ENCODE results near the gene RFWD3. TPM values are rescaled to one million over a fixed set of nuclear protein-coding genes. Genes with fewer than 3 reads are reported as not detected.

RFWD3 gene
- total RNA-seq, 1 experiment from 2014 or later, result 47.7 TPM

DNA sequence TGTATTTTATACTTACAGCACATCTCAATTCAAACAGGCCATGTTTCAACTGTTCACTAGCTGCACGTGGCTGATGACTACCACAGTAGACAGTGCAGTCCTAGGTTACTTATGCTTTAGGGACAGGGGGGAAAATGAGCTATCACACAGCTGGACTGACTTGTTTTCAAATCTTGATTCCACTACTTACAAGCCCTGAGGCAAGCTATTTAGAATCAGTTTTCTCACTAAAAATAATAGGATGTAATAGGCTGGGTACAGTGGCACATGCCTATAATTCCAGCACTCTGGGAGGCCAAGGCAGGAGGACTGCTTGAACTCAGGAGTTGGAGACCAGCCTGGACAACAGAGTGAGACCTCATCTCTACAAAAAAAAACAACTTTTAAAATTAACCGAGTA, 70.1 kb downstream of the RFWD3 start:
- no peak for DNase-seq (ENCODE audit: low read depth)
- in situ Hi-C loops (cut with HindIII; ENCODE audit: low pct_unique_long_range_greater_than_20kb, low sequenced_read_pairs), result no loop called here

DNA sequence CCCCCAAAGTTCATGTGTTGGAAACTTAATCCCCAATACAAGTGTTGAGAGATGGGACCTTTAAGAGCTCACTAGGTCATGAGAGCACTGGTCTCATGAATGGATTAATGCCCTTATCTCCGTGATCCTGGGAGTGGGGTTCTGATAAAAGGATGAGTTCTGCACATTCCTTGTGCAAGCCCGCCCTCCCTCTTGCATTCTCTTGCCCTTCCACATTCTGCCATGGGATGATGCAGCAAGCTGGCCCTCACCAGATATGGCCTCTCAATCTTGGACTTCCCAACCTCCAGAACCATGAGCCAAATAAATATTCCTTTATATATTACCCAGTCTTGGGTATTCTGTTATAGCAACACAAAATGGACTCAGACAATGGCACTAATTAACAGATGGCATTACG, 73.8 kb downstream of the RFWD3 start:
- no peak for DNase-seq (ENCODE audit: low read depth)
- in situ Hi-C loops (cut with HindIII; ENCODE audit: low pct_unique_long_range_greater_than_20kb, low sequenced_read_pairs), result no loop called here

DNA sequence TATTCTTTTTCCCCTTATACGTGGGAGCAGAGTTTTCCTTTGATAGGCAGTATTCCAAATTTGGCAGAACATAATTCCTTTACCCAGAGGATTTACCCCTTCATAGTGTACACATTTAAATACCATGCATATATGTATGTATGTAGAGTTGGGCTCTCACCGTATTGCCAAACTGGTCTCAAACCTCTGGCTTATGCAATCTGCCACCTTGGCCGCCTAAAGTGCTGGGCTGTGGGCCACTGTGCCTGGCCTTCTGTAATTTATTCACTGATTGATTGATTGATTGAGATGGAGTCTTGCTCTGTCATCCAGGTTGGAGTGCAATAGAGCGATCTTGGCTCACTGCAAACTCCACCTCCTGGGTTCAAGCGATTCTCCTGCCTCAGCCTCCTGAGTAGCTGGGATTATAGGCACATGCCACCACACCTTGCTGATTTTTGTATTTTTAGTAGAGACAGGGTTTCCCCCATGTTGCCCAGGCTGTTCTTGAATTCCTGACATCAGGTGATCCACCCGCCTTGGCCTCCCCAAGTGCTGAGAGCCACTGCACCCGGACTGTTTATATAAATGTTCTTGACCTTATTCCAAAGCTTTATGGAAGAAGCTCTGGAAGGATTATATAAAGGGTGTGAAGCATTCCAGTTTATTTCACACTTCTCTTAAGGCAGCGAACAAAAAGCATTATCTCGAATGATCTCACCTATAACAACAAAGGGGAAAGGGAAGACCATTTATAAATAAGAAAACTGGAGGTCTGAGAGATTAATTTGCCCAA, 74.6 kb downstream of the RFWD3 start:
- in situ Hi-C loops (cut with HindIII; ENCODE audit: low pct_unique_long_range_greater_than_20kb, low sequenced_read_pairs), result no loop called here
- DNase-seq (ENCODE audit: low read depth), result no peak

DNA sequence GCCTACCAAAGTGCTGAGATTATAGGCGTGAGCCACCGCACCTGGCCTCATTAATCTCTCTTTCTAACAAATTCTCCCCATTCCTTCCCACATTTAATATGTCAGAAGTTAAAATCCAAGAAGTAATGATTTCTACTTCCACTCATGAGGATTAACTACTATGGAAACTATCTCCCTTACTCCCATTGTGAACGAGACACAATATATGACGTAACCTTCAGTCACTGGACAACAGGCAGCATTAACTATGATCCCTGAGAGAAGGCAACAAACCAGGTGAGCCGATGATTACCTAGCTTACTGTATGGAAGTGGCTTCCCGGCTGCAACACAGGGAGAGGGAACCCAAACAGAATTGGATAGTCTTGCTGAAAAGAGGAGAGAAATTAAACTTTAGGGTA, 79.7 kb downstream of the RFWD3 start:
- no peak for DNase-seq (ENCODE audit: low read depth)
- in situ Hi-C loops (cut with HindIII; ENCODE audit: low pct_unique_long_range_greater_than_20kb, low sequenced_read_pairs), result no loop called here

DNA sequence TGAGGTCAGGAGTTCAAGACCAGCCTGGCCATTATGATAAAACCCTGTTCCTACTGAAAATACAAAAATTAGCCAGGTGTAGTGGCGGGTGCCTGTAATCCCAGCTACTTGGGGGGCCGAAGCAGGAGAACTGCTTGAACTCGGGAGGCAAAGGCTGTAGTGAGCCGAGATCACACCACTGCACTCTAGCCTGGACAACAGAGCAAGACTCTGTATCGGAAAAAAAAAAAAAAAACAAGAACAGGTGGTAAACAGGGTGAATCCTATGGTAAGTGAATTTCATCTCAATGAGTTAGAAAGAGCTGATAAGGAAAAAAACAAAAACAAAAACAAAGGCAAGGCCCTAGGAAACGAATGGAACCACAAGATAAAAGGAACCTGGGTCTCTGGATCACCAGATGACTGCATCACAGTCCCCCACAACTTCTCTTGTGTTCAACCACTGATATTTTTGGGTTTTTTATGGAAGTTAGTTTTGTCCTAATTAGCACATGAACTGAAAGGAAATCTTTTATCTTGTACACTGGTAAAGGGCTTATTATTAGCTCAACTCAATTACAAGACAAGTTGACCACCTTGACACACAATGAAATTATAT, 80.7 kb downstream of the RFWD3 start:
- in situ Hi-C loops (cut with HindIII; ENCODE audit: low pct_unique_long_range_greater_than_20kb, low sequenced_read_pairs), result no loop called here

DNA sequence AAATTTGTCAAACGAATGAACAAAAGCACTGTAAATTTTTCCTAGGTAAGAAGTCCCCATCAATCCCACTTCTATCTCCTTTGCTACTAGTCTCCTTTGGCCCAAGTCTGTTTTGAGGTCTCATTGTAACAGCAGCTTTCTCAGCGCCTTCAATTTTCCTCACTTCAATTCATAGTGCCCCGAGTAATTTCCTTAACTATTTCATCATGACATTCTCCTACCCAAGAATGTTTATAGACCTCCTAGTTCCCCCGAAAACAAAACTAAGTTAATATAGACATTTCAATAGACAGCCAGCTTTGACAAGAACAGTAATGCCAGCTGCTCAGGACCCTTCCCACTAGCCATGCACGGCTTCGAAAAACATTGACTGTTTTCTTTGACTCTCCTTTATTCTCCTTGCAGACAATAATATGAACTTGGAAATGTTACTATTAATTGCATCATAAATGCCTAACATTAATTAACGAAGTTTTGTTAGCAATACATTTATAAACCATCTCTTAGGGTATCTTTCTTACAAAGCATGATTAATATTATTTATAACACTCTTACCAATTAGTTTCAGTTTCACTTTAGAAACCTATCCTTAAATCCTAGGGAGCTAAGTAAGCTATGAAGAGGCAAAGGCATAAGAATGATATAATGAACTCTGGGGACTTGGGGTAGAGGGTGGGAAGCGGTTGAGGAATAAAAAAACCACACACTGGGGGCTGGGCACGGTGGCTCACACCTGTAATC, 82.6 kb downstream of the RFWD3 start:
- in situ Hi-C loops (cut with HindIII; ENCODE audit: low pct_unique_long_range_greater_than_20kb, low sequenced_read_pairs), result no loop called here
- DNase-seq (ENCODE audit: low read depth), result no peak

More for the DNA sequence above, 80.7 kb downstream of the RFWD3 start:
- no peak for DNase-seq (ENCODE audit: low read depth)

DNA sequence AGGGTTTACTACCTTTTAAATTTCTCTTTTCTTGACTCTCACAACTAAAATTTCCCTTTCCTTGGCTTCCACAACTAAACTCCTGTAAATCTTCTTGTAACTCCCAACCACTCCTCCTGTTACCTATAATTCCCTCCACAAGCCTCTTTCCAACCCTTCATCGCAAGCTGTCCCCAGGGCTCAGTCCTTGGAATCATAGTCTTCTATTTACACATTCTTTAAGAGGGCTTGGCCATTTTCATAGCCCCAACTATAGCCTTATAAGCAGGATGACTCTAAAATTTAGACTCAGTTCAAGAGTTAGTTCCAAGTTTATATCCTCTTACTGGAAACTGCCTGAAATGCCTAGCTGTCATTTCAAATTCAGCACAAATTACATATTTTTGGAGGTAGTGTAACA, 83.7 kb downstream of the RFWD3 start:
- in situ Hi-C loops (cut with HindIII; ENCODE audit: low pct_unique_long_range_greater_than_20kb, low sequenced_read_pairs), result no loop called here
- DNase-seq (ENCODE audit: low read depth), result no peak

DNA sequence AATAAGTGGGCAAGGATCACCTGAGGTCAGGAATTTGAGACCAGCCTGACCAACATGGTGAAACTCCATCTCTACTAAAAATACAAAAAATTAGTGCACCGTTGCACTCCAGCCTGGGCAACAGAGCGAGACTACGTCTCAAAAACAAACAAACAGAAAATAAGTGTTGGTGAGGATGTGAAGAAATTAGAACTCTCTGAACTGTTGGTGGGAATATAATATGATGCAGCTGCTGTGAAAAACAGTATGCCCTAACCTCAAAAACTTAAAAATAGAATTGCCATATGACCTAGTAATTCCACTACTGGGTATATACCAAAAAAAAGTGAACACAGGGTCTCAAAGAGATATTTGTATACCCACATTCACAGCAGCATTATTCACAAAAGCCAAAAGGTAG, 85.8 kb downstream of the RFWD3 start:
- no peak for DNase-seq (ENCODE audit: low read depth)
- in situ Hi-C loops (cut with HindIII; ENCODE audit: low pct_unique_long_range_greater_than_20kb, low sequenced_read_pairs), result no loop called here

DNA sequence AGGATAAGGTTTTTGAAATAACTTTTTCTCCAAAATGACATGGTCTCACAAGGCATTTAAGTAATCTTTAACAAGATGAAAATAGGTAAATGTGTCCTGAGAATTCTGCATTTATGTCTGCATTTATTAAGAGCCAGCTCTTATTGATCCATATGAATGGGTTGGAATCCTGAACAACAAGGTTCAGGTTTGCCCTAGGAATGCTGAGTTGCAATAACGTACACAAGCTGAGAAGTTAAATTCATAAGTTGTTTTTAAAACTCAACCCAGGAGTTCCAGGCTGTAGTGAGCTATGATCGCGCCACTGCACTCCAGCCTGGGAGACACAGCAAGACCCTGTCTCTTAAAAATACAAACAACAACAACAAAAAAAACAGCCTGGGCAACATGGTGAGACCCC, 87.8 kb downstream of the RFWD3 start:
- in situ Hi-C loops (cut with HindIII; ENCODE audit: low pct_unique_long_range_greater_than_20kb, low sequenced_read_pairs), result no loop called here
- DNase-seq (ENCODE audit: low read depth), result no peak

DNA sequence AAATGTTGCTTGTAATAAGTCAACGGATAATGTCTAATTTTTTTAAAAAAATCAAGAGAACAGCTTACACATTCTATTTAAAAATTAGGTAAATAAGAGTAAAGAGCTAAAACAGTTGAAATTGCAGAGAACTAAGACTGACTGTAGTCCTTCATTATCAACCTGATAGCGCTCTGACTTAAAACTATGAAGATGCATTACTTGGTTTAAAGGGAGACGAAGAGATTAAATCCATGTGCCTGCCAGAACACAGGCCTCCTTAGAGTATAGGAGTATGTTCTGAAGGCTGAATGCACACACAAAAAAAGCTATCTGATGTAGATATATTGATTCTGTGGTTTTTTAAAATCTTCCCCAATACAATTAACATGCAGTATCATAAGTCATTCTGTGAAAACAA, 88.2 kb downstream of the RFWD3 start:
- DNase-seq (ENCODE audit: low read depth), result no peak
- in situ Hi-C loops (cut with HindIII; ENCODE audit: low pct_unique_long_range_greater_than_20kb, low sequenced_read_pairs), result no loop called here

DNA sequence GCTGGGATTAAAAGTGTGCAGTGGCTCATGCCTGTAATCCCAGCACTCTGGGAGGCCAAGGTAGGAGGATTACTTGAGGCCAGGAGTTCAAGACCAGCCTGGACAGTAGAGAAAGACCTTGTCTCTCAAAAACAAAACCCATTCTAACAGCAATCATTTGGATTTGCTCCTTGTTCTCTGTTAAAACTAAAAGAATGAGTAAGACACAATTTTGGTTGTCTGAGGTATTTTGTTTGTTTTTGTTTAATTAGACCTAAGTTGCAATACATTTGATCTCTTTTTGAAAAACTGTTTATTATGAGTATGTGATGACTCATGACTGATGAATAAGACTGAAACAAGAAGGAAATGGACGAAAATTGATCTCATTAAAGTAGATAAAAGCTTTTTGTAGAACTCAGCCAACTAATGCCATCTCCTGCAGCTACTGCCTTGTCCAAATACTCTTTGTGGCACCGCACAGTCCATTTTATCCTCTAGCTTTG, 88.8 kb downstream of the RFWD3 start:
- in situ Hi-C loops (cut with HindIII; ENCODE audit: low pct_unique_long_range_greater_than_20kb, low sequenced_read_pairs), result no loop called here
- DNase-seq (ENCODE audit: low read depth), result peak; percentile 43

DNA sequence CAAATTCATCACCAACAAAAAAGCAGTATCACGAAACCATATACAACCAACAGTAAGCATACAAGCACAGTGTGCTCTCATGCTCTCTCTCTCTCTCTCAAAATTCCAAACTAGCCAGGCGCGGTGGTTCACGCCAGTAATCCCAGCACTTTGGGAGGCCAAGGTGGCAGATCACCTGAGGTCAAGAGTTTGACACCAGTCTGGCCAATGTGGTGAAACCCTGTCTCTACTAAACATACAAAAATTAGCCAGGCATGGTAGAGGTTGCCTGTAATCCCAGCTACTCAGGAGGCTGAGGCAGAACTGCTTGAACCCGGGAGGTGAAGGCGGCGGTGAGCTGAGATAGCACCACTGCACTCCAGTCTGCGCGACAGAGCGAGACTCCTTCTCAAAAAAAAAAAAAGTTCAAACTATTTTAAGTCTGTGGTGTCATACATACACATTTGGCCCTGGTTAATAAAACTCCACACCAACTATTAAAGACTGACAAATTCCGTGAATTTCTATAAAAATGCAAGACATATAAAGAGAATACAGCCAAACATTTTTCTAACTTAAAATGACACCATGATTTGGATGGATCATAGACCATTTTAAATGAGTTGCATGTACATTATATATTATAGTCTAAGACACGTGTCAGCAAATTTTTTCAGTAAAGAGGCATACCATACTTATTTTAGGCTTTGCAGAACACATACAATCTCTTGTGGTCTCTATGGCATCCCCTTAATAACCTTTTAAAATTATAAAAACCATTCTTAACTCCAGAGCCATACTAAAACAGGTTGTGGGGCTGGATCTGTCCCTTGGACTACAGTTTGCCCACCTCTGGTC, 90.7 kb downstream of the RFWD3 start:
- no peak for DNase-seq (ENCODE audit: low read depth)
- in situ Hi-C loops (cut with HindIII; ENCODE audit: low pct_unique_long_range_greater_than_20kb, low sequenced_read_pairs), result no loop called here

DNA sequence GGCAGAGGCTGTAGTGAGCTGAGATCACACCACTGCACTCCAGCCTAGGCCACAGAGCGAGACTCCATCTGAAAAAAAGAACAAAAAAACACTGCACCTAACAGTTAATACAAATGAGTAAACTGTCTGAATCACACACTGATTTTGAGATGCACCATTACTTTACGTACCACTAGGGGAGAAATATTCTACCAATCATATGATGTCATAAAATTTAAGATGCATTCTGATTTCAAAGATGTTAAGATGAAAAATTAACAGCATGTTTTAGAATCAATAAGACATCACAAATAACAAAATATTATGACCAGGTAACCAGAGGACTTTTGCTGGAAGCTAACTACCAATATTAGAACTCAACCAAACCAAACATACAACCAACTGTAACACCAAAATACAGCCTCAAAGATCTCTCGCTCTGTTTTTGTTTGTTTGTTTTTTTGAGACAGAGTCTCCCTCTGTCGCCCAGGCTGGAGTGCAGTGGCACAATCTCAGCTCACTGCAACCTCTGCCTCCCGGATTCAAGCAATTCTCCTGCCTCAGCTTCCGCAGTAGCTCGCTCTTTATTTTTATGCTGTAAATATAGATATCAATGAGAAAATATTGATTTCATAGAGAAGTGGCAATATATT, 91.4 kb downstream of the RFWD3 start:
- in situ Hi-C loops (cut with HindIII; ENCODE audit: low pct_unique_long_range_greater_than_20kb, low sequenced_read_pairs), result no loop called here
- no peak for DNase-seq (ENCODE audit: low read depth)

DNA sequence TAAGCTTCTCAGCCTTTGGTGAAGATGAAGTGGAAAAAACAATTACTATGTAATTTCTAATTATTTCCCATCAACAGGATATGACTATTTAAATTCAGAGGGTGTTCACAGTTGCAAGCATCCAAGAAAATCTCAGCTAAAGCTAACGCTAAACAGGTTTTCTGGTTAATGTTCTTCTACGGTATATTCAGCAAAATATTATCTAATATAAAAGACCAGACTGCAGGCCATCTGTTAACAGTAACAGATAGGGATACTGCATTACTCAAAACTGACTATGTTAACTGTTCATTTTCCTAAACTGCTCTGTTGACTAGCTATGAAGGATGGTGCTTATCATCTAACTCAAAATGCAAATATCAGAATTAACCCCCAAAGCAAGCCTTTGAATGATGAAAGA, 92.5 kb downstream of the RFWD3 start:
- DNase-seq (ENCODE audit: low read depth), result no peak
- in situ Hi-C loops (cut with HindIII; ENCODE audit: low pct_unique_long_range_greater_than_20kb, low sequenced_read_pairs), result no loop called here

DNA sequence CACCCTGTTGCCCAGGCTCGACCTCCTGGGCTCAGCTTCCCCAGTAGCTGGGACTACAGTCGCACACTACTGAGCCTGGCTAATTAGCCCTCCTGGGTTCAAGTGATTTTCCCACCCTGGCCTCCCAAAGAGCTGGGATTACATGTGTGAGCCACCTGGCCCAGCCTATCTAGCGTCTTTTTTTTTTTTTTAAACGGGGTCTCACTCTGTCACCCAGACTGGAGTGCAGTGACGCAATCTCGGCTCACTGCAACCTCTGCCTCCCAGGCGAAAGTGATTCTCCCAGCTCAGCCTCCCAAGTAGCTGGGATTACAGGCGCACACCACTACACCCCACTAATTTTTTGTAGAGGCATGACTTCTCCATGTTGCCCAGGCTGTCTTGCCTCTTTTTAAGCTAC, 93.1 kb downstream of the RFWD3 start:
- in situ Hi-C loops (cut with HindIII; ENCODE audit: low pct_unique_long_range_greater_than_20kb, low sequenced_read_pairs), result no loop called here
- no peak for DNase-seq (ENCODE audit: low read depth)

All from Caki2 (cell line).